NCI-H510A treated with DMSO at 0.1 percent for 48 hours (cell line): Measurements from ENCODE around the gene TPD52L1.

Experiments used
- DNase-seq: peaks from one replicate; lab custom pipeline; 2025; lab: John Stamatoyannopoulos, UW

TPD52L1 gene

DNA sequence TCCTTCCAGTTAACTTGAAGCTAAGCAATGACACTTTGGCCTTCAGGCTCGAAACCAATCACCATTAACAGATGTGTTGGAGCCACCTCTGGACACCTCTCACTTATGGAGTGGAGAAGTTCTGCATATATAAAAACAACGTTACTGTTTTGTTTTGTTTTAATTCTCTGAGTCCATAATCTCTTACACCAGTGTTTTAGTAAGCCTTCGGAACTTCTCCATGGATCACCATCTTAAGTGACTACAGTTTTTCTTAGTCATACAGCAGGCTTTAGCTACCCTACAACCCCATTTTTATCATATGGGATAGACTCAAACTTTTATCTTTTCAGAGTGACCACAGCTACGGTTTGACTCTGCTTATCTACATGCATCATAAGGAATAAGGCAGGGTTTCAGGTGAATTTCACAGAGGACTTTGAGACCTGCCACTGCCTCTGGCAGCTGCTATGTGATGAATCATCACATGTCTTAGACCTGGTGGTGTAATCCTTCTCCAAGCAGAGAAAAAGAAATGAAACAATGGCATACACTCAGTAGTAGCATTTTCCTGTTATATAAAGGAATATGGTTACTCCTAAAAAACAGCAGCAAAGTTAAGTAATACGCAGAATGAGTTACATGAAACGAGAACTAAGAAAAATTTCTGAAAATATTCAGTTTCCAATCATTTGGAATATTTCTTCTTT lies 153.7 kb downstream of the TPD52L1 start:
- DNase-seq = no peak

DNA sequence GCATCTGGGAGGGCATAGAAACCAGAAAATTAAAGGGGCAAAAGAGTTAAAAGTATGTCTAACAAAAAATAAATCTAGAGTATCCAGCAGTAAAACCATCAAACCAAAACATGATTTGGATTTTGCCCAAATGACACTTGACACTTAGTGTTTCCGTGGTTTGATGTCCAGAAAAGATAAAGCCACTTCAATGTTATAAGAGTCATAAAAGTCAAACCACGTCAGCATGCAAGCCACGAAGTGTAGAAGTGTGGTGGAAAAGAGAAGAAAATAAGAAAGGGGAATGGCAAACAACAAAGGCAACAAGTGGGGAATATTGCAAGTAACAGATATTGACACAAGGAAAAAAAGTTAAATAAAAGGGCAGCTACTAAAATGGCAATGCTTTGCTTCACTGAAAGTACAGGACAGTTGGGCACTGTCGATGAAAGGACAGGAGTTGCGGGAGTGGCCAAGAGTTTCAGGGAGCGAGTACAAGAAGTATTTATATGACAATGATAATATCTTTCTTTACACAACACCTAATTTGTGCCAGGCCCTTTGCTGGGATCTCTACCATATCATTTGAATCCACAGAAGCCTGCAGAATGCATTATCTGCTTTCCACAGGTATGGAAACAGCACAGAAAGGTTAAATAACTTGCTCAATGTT lies 154.5 kb downstream of the TPD52L1 start:
- DNase-seq = no peak

DNA sequence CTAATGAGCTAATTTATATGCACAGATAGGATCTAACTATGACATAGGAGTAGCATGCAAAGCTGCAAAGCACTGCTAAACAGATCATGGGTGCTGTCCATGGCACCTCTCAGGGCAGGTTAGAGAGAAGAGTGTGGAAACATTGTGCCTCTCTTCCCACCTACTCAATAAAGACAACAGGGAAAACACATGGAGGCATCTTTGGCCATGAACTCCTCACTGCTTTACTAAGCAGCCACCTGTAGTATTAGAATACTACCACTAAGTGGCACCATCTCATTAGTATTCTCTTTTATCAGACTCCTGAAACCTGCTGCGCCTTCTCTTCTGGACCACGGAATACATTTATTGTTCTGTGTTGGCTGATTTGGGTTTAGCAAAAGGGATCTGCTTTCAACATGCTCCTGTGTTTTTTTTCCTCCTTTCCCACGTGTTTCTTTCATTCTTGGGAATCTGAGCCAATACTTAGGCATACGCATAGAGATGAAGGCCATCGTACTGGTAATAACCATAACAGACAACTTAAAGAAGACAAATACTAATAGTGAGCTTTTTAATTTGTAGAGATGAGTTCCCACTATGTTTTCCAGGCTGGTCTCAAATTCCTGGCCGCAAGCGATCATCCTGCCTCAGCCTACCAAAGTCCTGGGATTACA lies 157.5 kb downstream of the TPD52L1 start:
- DNase-seq = peak; percentile 56

DNA sequence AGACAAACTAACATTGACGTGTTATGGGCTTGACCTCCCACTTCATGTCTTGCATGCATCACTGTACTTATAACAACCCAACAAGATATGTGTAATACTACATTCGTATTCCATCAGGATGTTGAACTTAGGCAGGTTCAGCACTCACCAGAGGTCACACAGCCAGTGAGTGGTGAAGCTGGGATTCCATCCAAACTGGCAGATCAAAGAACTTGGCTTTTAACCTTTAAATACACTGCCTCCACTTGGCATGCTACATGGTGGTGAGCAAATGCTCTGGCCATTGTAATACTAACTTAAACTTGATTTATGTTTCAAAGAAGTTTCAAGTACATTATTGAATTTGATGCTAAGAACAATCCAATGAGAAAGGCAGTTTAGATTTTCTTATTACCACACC lies 158.9 kb downstream of the TPD52L1 start:
- no peak for DNase-seq

DNA sequence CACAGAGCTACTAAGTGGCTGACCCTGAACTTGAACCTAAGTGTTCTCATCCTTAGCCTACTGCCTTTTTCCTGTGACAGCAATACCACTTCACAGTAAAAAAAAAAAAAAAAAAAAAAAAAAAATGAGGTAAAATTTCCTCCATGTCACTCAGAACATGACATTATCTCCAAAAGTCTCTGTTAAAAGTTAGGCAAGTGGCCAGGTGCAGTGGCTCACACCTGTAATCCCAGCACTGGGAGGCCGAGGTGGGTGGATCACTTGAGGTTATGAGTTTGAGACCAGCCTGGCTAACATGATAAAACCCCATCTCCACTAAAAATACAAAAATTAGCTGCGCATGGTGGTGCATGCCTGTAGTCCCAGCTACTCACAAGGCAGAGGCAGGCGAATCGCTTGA lies 159.4 kb downstream of the TPD52L1 start:
- no peak for DNase-seq
